ENCODE results near the gene KCNJ1.

DNA sequence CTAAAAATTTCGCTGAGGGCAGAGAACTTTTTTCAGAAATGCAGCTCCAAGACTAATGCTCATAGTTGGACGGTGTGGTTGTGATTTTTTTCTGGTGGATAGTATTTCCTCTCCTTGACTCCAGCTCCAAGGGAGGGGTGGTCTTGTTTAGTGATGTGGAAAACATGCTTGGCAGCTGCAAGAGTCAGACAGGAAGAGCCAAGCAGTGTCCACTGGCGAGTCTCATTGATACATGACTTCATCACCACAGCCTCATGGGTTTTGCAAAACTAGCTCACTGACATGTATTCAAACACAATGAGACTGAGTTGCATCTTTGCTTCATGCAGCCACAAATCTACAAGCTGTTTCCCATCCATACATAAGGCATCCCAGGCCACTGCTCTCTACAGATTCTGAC is 7.3 kb upstream of the KCNJ1 start:
- no peak for TF ChIP-seq YY1 (IDR thresholded peaks at IDR 0.05; ENCODE audit: insufficient read depth, insufficient read length)
- no peak for TF ChIP-seq SUZ12 (IDR thresholded peaks at IDR 0.05; ENCODE audit: extremely low read depth, insufficient read depth, insufficient read length)
- TF ChIP-seq ZNF274 (IDR thresholded peaks at IDR 0.05; ENCODE audit: low read depth, low read length): no peak

All from NT2/D1 (cell line).